ENCODE measurements around the gene PTBP3.

GRCh38 chr9:112268413-112268812 lies 65.0 kb downstream of the PTBP3 start:
- no peak for TF ChIP-seq POLR2A (IDR thresholded peaks at IDR 0.05; ENCODE audit: low read depth)
- TF ChIP-seq CTCF (IDR thresholded peaks at IDR 0.05) = no peak
- TF ChIP-seq POLR2AphosphoS5 (IDR thresholded peaks at IDR 0.05) = no peak

All from esophagus muscularis mucosa (tissue), 3 donors.